Stimulated activated CD4-positive, alpha-beta T cell treated with anti-CD3 and anti-CD28 coated beads, Interleukin-15, amount 100 ng/mL, for 48 hours (primary cell): ENCODE results near the gene HSF5.
"Not testable (repeated sequence)": the region's sequence is repeated elsewhere in the genome, so short reads cannot be mapped to it uniquely, and the experiment has no call there.

Source experiments
- DNase-seq, 2 donors: peaks; one replicate each; pipeline ENCODE4 v3.0.0-alpha.2; 2020; ENCODE audit warnings: low read depth in 2 of 2

Gene HSF5

GRCh38 chr17:58516644-58517377, 28.6 kb upstream of the HSF5 start:
- no peak for DNase-seq

- DNase-seq: no peak
Observed at GRCh38 chr17:58515286-58515685, 27.1 kb upstream of the HSF5 start.

DNA sequence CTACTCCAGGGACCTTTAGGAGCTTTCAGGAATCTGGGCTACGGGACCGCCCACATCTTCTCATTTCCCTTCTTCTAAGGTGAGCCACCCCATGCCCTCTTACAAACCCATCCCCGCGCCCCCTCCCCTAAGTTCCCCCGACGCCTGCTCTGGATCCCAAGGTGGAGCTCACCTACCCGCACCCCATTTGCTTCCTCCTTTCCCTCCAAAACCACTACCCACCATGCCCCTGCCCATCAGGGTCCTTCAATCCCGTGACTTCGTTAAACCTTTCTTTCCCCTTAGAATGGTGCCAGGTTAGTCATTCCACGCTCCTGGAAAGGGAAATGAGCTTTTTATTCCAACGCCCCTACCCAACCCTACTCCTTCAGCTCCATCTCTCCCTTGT, 26.6 kb upstream of the HSF5 start:
- no peak for DNase-seq

DNA sequence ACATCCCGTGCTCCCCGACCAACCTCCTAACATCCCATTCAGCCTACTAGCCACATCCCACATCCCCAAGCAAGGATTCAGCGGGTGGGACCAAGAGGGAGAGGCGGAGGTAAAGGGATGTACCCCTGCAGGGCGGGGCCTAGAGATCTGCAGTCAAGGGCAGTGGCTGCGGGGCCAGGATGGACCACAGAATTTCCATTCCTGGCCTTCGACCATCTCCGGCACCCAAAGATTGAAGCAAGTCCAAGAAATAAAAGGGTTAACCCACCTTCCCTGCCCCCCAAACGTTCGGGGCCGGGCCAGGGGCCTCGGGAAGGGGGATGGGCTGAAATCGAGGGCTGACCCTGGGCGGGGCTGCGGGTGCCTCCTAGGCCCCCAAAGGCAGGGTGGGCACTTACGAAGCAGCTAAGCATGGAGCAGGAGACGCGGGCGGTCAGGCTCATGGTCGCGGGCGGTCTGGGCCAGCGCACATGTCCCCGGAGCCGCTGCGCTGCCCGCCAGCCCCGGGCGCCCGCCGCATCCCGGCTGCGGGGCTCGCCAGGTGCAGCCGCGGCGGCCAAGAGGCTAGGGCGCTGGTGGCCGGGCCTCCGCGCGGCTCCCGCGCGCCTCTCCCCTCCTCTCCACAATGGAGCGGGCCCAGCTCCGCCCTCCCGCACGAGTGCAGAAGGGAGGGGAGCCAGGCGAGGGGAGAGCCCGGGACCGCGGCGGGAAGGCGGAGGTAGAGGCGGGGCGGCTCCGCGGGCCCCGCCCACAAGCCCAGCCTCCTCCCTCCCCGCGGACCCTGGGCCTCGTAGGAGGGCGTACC, 26.0 kb upstream of the HSF5 start, which contains the start of gene MTMR4:
Gene MTMR4 (minus strand): TSS at position 674 of the 805 bp plus-strand sequence. CDS start 231 bp downstream, at position 443.
- peak; percentile 63 to 65 for DNase-seq

- no peak for DNase-seq
Observed at GRCh38 chr17:58513267-58513964, 25.2 kb upstream of the HSF5 start.

DNA sequence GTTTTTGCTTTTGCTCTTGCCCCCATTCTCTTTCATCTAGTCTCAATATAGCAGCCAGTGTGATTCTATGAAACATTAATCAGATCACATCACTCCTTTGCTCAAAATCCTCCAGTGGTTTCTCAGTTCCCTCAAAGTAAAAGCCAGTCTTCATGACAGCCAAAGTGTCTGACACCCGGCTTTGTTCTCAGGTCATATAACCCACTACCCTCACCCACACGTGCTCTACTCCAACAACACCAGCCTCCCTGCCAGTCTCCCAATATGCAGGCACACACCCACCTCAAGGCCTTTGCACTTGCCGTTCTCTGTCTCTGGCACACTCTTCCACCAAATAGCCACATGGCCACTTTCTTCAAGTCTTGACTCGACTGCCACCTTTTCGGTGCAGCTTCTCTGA, 21.9 kb upstream of the HSF5 start:
- DNase-seq: no peak

- DNase-seq: no peak
Observed at GRCh38 chr17:58508341-58509067, 20.3 kb upstream of the HSF5 start.

DNA sequence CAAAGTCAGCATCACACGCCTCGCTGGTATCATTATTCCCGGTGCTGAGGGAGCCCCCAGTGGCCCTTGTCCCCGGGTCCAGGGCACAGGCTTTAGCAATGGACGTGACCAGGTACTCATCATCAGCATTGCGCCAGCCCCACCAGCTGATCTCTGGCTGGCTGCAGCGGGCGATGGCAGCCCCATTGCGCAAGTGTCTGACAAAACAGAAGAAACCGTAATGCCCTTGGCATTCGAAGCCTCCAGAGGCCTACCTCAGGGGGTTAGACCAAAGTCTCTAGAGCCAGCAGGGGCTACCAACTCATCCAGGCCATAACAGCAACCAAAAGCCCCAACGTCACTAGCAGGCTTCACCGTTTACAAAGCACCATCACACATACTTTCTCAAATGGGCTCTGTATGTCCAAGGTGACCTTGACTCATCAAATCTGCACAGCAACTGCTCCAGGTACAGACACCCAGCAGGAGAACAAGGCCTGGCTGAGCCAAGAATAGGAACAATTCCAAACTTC, 19.0 kb upstream of the HSF5 start:
- DNase-seq: no peak

DNA sequence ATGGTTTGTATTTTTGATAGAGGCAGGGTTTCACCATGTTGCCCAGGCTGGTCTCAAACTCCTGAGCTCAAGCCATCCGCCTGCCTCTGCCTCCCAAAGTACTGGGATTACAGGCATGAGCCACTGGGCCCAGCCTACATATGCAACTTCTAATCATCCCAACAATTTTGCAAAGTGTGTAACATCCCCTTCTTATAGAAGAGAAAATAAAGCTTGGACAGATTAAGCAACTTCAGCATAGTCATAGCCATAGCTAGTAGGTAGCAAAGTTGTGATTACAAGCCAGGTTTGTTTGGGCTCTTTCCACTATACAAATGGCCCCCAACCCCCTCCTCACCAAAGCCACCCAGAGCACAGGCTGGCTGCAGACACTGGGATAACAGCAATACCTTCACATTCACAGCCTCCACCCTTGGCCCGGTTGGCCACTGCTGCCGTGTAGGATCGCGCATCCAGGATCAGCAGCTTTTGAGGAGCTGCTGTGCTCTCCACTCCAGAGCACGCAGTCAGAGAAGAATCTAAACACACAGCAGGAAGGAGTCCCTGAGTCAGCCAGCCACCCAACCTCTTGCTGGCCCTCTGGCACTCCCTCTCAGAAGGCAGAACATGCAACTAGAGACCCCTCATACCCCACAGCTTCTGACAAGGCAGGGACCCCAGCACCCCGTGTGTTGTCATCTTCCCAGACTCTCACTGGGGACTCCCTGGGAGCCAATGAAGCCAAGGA, 18.3 kb upstream of the HSF5 start:
- DNase-seq: no peak

DNA sequence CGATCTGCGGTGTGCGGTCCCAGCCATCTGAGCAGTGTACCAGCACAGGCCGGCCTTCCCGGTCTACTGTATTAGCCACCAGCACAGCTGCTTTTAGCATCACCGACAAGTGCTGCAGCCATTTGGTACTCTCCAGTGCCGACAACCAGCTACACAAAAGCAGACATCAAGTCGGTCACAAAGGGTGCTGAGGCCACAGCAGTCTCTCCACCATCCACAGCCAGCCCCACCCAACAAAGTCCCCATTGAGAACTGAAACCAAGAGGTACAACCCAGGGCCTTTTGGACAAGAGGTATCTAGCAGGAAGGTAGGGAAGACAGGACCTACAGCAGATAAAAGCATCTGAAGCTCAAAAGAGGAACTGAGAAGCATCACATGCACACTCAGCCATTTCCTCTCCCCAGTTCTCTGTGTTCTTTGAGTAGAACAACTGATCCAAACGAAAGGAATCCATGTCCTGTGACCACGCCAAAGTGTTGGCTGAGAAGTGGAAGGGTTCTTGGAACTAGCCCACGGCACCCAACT, 16.7 kb upstream of the HSF5 start:
- no peak for DNase-seq

- no peak for DNase-seq
Observed at GRCh38 chr17:58503866-58504265, 15.7 kb upstream of the HSF5 start.

DNA sequence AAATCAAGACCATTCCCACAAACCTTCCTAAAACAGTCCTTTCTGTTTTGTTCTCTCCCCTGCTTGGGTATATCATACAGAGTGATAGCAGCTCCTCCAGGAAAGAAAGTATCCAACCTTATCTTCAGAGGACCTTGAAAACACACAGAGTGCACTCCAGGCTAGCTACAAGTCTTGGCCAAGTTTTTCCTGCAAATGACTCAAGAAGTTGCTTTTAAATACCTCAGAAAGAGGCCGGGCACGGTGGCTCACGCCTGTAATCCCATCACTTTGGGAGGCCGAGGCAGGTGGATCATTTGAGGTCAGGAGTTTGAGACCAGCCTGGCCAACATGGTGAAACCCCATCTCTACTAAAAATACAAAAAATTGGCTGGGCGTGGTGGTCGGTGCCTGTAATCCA, 14.9 kb upstream of the HSF5 start:
- not testable (repeated sequence) for DNase-seq

DNA sequence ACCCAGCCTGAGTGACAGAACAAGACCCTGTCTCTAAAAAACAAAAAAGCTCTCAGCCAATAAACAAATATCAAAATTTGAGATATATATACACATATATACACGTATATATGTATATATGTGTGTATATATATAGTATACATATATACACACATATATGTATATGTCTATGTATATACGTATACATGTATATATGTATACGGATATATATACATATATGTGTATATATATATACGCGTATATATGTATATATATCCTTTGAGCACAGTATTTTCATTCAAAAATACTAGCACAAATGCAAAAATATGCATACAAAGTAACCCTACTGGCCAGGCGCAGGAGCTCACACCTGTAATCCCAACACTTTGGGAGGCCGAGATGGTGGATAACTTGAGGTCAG, 13.2 kb upstream of the HSF5 start:
- no peak for DNase-seq

DNA sequence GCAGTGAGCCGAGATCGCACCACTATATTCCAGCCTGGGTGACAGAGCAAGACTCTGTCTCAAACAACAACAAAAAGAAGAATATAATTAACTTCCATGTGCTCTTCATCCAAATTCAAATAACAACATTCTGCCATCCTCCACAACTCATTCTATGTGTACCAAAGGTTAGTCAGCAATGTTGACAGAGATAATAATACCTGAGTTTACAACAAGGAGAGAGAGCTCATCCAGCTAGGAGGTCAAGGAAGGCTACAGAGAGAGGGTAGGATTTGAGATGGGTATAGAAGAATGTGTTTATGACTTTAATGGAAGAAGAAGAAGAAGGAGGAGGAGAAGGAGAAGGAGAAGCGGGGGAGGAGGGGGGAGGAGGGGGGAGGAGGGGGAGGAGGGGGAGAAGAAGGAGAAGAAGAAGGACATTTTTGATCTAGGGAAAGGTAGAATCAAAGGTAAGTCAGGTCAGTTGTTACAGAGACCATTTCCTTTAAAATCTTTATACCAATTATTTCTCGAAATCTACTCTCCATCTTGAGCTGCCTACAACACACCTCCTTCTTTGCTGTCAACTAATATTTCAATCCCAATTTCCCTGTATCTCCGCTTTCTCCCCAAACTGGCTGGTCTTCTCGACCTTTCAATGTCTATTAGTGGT, 10.1 kb upstream of the HSF5 start:
- DNase-seq: no peak

DNA sequence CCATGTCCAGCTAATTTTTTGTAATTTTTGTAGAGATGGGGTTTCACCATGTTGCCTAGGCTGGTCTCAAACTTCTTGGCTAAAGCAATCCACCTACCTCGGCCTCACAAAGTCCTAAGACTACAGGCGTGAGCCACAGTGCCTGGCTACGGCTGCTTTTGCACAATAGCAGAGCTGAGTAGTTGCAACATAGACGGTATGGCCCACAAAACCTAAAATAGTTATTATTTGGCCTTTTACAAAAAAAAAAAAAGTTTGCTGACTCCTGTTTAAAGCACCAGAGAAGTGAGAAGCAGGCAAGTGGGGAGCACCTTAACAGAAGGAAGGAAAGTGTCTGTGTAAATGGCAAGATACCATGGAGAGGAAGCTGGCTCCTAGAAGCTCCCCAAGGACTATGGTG, 5.3 kb upstream of the HSF5 start:
- no peak for DNase-seq

- DNase-seq: no peak
Observed at GRCh38 chr17:58492238-58493121, 4.3 kb upstream of the HSF5 start.

GRCh38 chr17:58491510-58492045, 3.4 kb upstream of the HSF5 start:
- DNase-seq: no peak

DNA sequence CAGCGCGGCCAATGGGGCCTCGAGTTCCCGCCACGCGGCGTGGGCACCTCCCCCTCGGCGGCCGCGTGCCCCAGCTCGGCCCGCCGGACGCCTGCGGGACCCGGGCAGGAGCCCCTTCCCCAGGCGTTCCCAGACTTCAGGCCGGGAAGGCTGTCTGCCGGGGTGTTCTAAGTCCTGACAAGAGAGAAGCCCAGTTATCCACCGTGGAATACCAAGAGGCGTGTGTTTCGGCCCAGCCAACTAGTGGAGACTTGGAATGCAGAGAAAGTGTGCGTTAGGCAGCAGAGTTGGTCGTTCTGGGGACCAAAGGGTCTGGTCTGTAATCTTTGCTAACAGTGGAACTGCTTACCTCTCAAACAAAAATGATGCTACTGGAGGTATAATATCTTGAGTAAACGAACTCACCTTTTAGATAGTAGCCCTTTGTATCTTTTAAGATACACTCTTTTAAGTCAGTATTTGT, 251 bp upstream of the HSF5 start:
- DNase-seq: no peak

- DNase-seq: no peak
Observed at GRCh38 chr17:58484600-58484999, 3.6 kb downstream of the HSF5 start.
